Amygdala (tissue), 56 donors: Measurements from ENCODE around the gene MLLT6.
"Not testable (repeated sequence)": the region's sequence is repeated elsewhere in the genome, so short reads cannot be mapped to it uniquely, and the experiment has no call there.

ENCODE experiments used
- DNase-seq, 56 donors: peaks; one replicate each; lab custom pipeline; 2025; lab: John Stamatoyannopoulos, UW

Gene MLLT6

DNA sequence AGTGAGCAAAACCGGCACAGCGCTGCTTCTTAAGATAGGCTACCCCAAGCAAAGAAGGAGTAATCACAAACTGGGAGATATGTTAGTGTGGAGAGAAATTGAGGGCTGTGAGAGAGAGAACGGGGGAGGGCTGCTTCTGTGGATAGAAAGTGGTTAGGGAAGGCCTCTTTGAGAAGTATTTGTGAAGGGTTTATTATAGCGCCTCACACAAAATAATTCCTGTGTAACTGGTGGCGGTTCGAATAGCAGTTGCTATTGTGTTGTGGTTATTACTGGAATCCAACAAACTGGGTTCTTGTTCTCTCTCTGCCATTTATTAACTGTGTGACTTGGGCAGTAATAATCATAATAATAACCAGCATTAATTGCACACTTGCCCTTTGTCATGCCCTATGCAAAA, 15.9 kb downstream of the MLLT6 start:
- no peak for DNase-seq

DNA sequence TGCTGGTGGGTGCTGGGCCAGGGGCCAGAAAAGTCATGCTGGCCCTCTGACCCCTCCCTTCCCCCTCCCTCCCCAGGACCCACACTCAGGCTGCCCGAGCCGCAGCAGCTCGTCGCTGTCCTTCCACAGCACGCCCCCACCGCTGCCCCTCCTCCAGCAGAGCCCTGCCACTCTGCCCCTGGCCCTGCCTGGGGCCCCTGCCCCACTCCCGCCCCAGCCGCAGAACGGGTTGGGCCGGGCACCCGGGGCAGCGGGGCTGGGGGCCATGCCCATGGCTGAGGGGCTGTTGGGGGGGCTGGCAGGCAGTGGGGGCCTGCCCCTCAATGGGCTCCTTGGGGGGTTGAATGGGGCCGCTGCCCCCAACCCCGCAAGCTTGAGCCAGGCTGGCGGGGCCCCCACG, 16.7 kb downstream of the MLLT6 start:
- no peak for DNase-seq

DNA sequence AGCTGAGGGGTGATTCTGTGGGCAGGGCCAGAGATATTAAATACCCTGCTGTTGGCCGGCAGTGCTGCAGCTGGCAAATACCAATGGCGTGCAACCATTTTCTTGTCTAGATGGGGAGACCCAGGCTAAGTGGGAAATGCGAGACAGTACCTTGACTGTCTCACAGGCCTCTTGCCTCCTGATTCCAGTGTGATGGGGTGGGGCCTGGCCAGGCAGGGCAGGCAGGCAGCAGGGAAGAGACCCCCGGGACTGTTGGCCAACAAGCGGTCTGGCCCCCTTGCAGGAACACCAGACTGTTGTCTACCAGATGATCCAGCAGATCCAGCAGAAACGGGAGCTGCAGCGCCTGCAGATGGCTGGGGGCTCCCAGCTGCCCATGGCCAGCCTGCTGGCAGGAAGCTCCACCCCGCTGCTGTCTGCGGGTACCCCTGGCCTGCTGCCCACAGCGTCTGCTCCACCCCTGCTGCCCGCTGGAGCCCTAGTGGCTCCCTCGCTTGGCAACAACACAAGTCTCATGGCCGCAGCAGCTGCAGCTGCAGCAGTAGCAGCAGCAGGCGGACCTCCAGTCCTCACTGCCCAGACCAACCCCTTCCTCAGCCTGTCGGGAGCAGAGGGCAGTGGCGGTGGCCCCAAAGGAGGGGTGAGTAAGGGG, 19.4 kb downstream of the MLLT6 start:
- DNase-seq = peak in 54 of 56 donors; percentile 35 to 94 (median 81)

DNA sequence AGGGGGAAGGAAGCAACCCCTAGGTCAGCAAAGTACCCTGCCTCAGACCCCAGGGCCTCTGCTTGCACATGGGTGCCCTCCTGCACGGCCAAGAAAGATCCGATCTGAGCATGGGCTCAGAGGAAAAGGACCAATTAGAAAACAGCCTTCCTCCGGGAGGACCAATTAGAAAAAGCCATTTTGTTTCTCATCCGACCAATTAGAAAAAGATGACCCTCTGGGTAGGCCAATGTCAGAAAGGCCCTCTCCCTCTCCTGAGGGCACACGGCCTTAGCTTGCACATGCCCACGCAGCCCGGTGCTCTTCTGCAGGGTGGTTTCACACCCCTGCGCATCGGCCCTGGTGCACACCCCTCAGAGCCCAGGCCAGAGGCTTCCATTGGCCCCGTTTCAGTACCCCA, 20.0 kb downstream of the MLLT6 start:
- peak in 6 of 56 donors; percentile 44 to 70 (median 60) for DNase-seq

DNA sequence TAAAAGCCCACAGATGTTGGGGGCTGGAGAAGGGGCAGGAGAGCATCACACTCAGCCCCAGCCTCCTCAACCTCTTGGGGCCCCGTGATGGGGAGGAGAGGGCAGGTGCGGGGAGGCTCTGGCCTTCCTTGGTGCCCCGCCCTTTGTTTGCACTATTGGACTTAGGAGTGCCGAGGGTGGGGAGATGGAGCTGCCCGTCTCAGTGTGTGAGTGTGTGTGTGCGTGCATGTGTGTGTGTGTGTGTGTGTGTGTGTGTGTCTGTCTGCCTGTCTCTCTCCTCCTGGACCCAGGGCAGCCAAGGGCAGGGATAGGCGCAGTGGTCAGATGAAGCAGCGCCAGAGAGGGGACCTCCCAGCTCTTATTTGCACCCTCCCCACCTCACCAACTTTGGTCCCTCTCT, 21.1 kb downstream of the MLLT6 start:
- DNase-seq = not testable (repeated sequence)

DNA sequence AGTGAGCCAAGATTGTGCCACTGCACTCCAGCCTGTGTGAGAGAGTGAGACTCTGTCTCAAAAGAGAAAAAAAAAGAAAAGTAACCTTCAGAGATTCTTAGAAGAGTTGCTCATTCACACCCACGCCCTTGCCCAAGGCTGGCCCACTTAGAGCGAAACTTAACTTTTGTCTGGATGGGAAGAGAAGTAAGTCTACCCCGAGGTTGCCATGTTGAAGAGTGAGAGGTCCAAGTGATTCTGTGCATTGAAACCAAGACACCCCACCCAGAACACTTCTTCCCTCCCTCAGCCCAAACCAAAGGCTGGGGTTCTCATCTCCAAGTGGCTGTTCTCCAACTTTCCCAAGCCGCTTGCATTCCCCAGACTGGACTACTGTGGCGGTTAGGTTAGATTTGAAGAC, 22.7 kb downstream of the MLLT6 start:
- DNase-seq = no peak

DNA sequence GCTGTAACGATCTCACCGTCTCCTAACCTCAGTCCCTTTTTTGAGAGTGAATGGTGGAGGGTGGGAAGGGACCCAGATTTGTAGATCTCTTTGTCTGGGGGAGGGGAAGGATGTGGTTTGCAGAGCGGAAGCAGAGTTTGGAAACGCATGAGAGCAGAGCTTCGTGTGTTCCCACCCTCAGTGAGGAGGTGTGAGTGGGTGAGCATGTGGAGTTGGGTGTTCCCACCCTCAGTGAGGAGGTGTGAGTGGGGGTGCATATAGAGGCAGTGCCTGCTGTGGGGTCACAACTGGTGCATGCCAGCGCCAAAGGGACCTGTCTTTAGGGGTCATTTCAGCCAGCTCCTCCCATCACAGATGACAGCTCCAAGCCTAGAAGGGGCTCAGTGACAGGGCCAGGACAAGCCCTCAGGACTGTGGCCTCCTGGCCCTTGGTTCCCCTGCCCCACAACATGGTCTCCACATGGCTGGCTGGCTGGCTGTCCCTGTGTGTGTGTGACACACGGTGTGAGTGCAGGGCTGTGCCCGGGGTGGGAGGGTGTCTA, 23.3 kb downstream of the MLLT6 start:
- DNase-seq = no peak

DNA sequence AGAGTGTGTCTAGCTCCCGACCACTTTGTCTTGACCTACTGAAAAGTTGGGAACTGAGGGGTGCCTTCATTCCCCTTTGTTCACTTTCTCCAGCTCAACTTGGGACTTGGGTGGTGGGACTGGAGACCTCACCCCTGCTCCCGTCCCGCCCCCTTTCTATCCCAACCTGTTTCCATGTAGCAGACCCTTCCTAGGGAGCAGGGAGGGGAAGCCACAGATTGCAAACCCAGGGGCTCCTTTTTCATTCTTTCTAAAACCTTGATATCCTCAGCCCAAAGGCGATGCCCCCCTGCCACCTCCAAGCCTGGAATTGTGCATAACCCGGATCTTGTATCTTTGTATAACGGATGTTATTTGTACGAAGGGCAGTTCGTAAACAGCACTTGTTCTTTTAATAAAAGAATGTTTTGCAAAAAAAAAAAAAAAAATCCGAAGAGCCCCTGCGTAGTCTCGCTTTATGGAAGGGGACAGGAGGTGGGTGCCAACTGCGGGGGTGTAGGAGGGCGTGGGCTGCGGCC, 24.4 kb downstream of the MLLT6 start:
- no peak for DNase-seq

DNA sequence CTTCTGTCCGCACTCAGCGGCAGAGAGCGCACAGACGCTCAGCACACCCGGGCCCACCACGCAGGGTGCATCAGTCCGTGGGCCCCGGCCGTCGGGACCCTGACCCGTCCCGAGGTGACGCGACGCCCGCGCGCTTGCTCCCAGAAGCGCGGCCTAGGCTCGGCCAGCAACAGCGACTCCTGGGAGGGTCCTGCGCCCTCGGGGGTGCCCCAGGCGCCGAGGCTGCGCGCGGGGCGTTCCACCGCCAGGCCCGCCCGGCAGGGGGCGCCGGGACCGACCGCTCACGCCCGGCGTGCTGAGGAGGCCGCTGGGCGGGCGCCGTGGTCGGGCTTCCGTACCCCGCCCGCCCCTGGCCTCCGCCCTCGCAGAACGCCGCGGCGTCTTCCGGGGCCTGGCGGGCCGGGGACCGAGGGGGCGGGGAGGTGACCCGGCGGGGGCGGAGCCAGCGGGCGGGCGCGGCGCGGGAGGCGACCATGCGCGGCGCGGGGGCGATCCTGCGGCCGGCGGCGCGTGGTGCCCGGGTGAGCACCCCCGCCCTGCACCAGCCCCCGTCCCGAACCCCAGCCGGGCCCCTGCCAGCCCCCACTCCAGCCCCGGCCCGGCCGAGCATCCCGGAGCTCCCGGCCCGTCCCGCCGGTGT, 24.9 kb downstream of the MLLT6 start, which contains the start of gene CISD3:
CISD3 (plus strand) TSS at position 456 of the 640 bp plus-strand sequence; CDS start at position 474, 18 bp downstream.
- peak in 44 of 56 donors; percentile 29 to 84 (median 60) for DNase-seq

DNA sequence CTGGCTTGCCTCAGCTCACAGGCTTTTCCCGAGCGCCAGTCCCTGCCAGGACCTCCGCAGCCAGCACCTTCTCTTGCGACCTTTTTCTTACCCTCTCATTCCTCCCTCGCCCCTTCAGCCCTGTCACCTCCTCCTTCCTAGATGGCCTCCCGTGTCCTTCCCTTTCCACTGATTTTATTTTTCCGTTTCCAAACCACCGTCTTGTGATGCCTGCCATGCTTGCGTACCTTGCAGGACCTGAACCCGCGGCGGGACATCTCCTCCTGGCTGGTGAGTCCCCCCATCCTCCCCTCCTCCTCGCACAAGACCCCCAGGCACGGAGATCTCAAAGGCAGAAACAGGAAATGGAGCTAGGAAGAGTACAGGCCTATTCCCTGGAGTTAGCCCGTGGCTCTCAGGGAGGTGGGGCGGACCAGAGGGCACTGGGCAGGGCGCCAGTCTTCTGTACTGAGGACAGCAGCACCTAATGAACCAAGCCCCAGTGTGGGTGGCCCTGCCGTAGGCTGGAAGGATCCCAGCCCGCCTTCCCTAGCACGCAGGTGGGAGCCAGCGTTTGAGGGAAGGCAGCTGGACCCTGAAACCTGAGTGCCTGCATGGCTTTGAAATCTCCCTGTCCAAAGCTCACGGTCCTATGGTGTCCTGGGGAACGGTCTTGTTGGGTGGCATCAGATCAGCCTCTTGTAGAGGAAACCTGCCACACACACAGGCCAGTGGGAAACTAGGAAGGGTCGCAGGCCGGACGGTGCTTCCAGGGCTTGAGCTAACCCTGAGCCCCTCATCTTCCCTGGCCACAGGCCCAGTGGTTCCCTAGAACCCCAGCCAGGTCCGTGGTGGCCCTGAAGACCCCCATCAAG, 25.7 kb downstream of the MLLT6 start:
- peak in 12 of 56 donors; percentile 22 to 61 (median 42) for DNase-seq

DNA sequence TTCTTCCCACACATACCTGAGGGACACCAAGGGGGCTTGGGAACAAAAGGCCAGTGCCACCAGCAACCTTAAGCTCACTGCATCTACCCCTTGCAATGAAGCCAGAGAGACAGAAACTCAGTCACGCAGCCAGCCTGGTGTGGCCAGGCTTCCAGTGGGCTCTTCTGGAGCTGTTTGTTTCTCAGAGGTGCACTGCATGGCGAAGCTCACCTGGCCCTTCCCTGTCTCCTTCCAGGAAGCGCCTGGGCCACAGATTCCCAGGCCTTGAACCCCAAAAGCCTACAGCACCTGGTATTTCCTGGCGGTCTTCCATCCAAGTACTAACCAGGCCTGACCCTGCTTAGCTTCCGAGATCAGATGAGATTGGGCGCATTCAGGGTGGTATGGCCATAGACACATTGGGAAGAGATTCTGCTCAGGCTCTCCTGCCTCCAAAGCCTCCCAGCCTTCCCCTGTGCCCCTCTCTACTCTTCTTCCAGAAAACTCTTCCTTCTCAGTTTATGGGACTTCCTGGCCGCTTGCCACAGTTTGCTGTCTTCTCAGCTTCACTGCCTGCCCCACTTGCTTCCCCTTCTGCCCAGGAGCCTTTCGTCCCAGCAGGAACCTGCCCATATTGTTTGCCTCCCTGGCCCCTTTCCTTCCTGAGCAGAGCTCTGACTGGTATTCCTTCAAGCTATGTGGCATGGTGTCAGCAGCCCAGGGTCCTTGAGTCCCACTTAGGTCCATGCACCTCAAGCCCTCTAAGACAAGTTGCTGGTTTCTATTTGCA, 26.6 kb downstream of the MLLT6 start:
- peak in 3 of 56 donors; percentile 21 to 32 (median 32) for DNase-seq

DNA sequence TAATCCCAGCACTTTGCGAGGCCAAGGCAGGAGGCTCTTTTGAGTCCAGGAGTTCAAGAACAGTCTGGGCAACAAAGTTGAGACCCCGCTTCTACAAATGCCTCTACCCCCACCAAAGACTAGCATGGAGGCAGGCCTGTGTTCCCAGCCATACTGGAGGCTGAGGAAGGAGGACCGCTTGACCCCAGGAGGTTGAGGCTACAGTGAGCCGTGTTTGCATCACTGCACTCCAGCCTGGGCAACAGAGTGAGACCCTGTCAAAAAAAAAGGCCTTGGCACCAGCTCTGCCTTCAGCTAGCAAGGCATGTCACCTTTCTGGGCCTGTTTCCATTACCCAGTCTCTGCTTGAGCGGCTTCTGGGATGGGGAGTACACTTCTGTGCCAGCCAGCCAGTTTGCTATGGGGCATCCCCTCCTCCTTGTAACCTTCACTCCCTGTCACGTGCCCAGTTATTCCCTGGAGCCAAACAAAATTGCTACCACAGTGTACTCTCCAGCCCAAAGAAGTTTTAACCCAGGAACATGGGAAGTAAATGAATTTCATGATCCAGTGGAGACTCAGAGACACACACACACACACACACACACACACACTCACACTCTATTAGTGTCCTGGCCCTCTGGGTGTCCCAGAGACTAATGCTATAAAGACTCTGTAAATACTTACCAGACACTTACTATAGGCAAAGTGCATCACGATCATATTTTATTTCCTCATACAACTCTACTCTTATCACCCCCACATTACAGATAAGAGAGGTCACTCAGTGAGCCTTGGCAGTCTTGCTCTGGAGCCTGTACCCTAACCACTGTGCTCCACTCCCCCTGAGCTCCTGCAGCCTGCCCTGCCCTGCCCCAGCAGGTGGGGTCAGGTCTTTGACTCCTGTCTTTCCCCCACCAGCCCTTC, 27.6 kb downstream of the MLLT6 start:
- no peak for DNase-seq

DNA sequence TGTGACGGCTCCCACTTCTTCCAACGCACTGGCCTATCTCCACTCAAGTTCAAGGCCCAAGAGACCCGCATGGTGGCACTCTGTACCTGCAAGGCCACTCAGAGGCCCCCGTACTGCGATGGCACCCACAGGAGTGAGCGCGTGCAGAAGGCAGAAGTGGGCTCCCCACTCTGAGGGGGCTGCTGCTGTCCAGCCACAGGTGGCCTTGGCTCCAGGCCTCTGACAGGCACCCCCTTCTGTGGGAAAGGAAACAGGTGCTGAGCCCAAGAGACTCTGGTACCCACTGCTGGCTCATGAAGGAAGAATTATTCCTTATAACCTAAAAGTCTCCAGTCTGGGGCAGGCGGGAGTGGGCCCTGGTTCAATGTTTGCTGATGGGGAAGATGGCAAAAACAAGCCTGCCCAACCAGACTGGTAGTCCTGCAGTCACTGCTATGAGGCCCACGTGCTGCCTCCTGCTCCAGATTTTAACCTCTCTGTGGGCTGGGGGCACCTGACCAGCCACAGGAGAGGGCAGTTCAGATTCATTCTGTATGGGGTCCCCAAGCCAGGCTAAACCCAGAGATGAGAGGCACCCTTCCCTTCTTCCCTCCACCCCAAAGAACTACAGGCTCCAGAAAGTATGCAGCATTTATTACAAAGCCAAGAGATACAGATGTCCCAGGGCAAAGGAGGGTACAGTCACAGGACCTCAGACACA, 28.4 kb downstream of the MLLT6 start:
- DNase-seq = no peak

DNA sequence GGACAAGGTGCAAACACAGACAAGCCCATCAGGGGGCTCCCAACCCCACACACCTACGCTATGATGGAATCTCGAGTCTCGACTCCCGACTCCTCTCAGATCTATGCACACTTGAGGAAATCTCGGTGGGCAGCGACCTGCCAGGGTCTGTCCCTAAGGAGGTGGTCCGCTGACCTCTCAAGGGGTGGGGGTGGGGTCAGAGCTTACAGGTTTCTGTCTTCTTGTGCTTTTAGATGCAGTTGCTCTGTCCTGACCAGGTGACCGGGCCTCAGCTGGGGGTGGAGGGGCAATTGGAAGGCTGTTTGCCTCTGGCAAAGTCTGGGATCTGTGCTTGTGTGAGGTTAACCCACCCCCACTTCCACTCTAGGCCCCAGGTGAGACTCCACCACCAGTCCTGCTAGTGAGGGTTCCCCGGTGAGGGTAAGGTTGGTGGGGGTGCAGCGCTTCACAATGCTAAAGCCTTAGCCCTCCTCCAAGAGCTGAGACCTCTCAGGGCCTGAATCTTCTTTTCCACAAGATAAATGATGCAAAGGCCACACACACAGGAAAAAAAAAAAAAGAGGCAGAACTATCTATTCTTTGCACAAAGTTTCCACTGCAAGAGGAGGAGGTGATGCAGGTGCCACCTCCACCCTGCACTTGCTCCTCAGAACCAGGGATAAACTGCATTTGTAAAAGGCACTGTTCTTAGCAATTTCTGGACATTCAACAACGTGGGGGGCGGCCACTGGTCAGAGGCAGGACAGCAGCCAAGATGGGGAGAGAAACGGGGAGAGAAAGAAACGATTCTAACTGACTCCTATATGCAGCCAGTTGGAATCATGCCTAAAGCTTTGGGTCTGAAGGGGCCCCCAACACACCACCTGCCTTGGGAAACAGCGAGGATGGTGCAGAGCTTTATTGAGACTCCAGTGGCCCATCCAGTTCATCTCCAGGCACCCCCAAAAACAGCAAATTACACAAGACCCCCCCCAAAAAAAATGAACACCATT, 29.2 kb downstream of the MLLT6 start:
- DNase-seq = no peak

DNA sequence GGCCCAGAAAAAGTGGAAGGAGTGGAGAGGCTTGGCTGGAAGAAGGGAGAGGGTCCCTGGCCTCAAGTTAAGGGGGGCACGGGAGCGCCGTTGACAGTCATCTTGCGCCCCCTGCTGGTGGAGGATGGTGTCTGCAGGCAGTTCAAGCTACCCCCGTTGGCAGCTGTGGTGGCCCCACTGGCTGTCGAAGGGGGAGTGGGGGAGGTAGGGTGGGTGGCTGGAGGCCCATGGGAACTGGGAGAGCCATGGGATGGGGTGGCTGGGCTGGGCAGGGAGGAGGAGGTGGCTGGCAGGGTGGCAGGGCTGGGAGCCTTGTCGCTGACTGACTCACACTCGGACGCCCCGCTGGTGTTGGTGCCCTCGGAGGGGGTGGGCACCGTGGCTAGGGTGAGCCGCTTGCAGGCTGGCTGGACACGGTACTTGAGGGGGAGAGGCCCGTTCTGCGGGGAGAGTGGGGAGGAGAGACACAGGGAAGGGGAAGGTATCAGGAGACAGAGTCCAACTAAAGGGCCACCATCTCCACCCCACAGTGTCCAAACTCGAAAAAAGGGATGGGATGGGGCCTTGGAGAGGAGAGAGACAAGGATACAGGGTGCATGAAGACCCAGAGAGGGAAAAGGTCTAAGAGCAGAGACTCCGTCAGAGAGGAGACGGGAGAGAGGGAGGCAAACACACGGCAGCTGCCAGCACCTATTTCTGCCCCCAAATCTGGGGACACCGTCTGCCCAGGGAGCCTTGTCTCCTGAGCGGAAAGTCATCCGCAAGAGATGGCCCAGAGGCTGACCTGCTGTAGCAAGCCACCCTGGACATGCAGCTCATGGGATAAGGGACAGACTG, 30.3 kb downstream of the MLLT6 start:
- peak in 39 of 56 donors; percentile 17 to 74 (median 36) for DNase-seq
